A673 (cell line): ENCODE results near the gene ASMT. TPM values are rescaled to one million over a fixed set of nuclear protein-coding genes. Genes with fewer than 3 reads are reported as not detected.
A peak's percentile ranks its signal among the peaks of the same experiment; 100 is the strongest.
"Not testable (repeated sequence)": the region's sequence is repeated elsewhere in the genome, so short reads cannot be mapped to it uniquely, and the experiment has no call there.

ENCODE experiments used
- Bru-seq: library from RNA; stranded (reverse); fragments of 400-500 nt; gene quantifications from one replicate; lab custom pipeline; 2021; lab: Mats Ljungman, UMichigan
- BruChase-seq, 2 experiments: library from RNA; stranded (reverse); fragments of 400-500 nt; gene quantifications; one replicate each; lab custom pipeline; 2021; lab: Mats Ljungman, UMichigan
- BruUV-seq: library from RNA; stranded (reverse); fragments of 400-500 nt; replicated peaks from 2 replicates; lab custom pipeline; 2021; lab: Mats Ljungman, UMichigan
- CTCF ChIA-PET: fragments of 300-600 bp; sonication (Branson Sonifier 250); formaldehyde crosslinking; loops from one replicate; lab custom pipeline; 2022; ENCODE audit warnings: antibody characterized with exemption; lab: Charles Lee
- POLR2A ChIA-PET: fragments of 300-600 bp; sonication (Branson Sonifier 250); formaldehyde crosslinking; loops from one replicate; lab custom pipeline; 2022; ENCODE audit warnings: antibody characterized with exemption; ENCODE audit not compliant: low non-redundant PET; lab: Charles Lee
- DNase-seq: peaks from one replicate; pipeline ENCODE4 v3.0.0-alpha.2; 2015; ENCODE audit warnings: low spot score
- H3K27ac ChIP-seq: fragments of 200-600 bp; sonication (generic); 2 replicates; pipeline ENCODE4 v1.5.1; 2016; ENCODE audit warnings: mixed run types, low read depth, mild to moderate bottlenecking, mixed read lengths, antibody characterized with exemption, low read length; ENCODE audit not compliant: poor library complexity, severe bottlenecking
- H3K27me3 ChIP-seq: fragments of 200-600 bp; sonication (generic); replicated peaks from 2 replicates; pipeline ENCODE4 v1.6.1; 2017; ENCODE audit warnings: mixed run types, low read depth, mild to moderate bottlenecking, mixed read lengths, antibody characterized with exemption, low read length; ENCODE audit not compliant: insufficient read depth, poor library complexity
- H3K36me3 ChIP-seq: fragments of 200-600 bp; sonication (generic); 2 replicates; pipeline ENCODE4 v1.6.1; 2016; ENCODE audit warnings: mixed run types, mild to moderate bottlenecking, mixed read lengths, antibody characterized with exemption, low read length; ENCODE audit not compliant: insufficient read depth, poor library complexity, severe bottlenecking
- H3K4me1 ChIP-seq: fragments of 200-600 bp; sonication (generic); 2 replicates; pipeline ENCODE4 v1.6.1; 2017; ENCODE audit warnings: mixed run types, mild to moderate bottlenecking, mixed read lengths, antibody characterized with exemption, low read length; ENCODE audit not compliant: insufficient read depth, poor library complexity, severe bottlenecking
- H3K4me3 ChIP-seq: fragments of 200-600 bp; sonication (generic); 2 replicates; pipeline ENCODE4 v1.5.1; 2016; ENCODE audit warnings: low read depth, mixed run types, mild to moderate bottlenecking, mixed read lengths, low read length; ENCODE audit not compliant: poor library complexity, severe bottlenecking
- H3K9me3 ChIP-seq: fragments of 200-600 bp; sonication (generic); 2 replicates; pipeline ENCODE4 v1.6.1; 2016; ENCODE audit warnings: mixed run types, low read depth, mild to moderate bottlenecking, mixed read lengths, antibody characterized with exemption, low read length; ENCODE audit not compliant: poor library complexity, severe bottlenecking
- CTCF ChIP-seq: fragments of 300-800, 200-600 bp; sonication (generic); conservative IDR thresholded peaks from 2 replicates; pipeline ENCODE4 v1.5.1; 2017; ENCODE audit warnings: low read depth, mild to moderate bottlenecking, antibody characterized with exemption, low read length, moderate library complexity, mixed read lengths
- EZH2 ChIP-seq: fragments of 200-600 bp; sonication (generic); IDR thresholded peaks from 2 replicates; pipeline ENCODE4 v1.6.1; 2017; ENCODE audit warnings: borderline replicate concordance, low read depth, mild to moderate bottlenecking, mixed read lengths, antibody characterized with exemption, low read length; ENCODE audit not compliant: poor library complexity, severe bottlenecking
- intact Hi-C: fragments of 100-400 bp; cut with micrococcal nuclease; formaldehyde crosslinking; loops from one replicate; pipeline ENCODE4 v1.10.0; 2022; ENCODE audit not compliant: unreplicated experiment
- long read RNA-seq: library from polyadenylated mRNA; stranded (forward); transcript quantifications from one replicate; pipeline ENCODE4 v2.0.0, GENCODE V29; 2022
- total RNA-seq: library from RNA; stranded (reverse); gene quantifications from 2 replicates; pipeline ENCODE4 v1.2.3, GENCODE V29; 2021

ASMT gene, protein sequence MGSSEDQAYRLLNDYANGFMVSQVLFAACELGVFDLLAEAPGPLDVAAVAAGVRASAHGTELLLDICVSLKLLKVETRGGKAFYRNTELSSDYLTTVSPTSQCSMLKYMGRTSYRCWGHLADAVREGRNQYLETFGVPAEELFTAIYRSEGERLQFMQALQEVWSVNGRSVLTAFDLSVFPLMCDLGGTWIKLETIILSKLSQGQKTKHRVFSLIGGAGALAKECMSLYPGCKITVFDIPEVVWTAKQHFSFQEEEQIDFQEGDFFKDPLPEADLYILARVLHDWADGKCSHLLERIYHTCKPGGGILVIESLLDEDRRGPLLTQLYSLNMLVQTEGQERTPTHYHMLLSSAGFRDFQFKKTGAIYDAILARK
- total RNA-seq (not detected in 2 replicates), Bru-seq, nascent RNA (percentile 7 among the genes with signal in this experiment), BruChase-seq, experiment 1, labeled RNA remaining after a 2-hour chase (percentile 3 among the genes with signal in this experiment), BruChase-seq, experiment 2, labeled RNA remaining after a 6-hour chase (percentile 8 among the genes with signal in this experiment)
- long read RNA-seq = 0 reads

- no peaks in the 10 kb centered on the region for H3K9me3 ChIP-seq
- TF ChIP-seq EZH2 = no peak
- no peak for TF ChIP-seq CTCF
- intact Hi-C loops = no loop called here
- H3K27ac ChIP-seq = no peak within 1 kb of the TSS
- no peak within 1 kb of the TSS for H3K4me3 ChIP-seq
- H3K36me3 ChIP-seq = no peaks in the 10 kb centered on the region
- CTCF ChIA-PET = no interaction called here
- POLR2A ChIA-PET = no interaction called here
- BruUV-seq = no TSS peak
- DNase-seq = no peak
- no peaks in the 10 kb centered on the region for H3K4me1 ChIP-seq
- H3K27me3 ChIP-seq = no peaks in the 10 kb centered on the region
These were observed at the start of gene ASMT for GRCh38 chrX:1614927-1615326. Gene ASMT, plus strand, starts transcription at chrX:1615059. Its CDS starts 141 bp downstream, at chrX:1615200.

- intact Hi-C loops, H3K27me3 ChIP-seq, H3K9me3 ChIP-seq, H3K4me3 ChIP-seq, POLR2A ChIA-PET, H3K27ac ChIP-seq, DNase-seq, H3K4me1 ChIP-seq, BruUV-seq, H3K36me3 ChIP-seq, CTCF ChIA-PET: not testable (repeated sequence)
These were observed 40.7 kb upstream of the ASMT start for GRCh38 chrX:1574181-1574580.

DNA sequence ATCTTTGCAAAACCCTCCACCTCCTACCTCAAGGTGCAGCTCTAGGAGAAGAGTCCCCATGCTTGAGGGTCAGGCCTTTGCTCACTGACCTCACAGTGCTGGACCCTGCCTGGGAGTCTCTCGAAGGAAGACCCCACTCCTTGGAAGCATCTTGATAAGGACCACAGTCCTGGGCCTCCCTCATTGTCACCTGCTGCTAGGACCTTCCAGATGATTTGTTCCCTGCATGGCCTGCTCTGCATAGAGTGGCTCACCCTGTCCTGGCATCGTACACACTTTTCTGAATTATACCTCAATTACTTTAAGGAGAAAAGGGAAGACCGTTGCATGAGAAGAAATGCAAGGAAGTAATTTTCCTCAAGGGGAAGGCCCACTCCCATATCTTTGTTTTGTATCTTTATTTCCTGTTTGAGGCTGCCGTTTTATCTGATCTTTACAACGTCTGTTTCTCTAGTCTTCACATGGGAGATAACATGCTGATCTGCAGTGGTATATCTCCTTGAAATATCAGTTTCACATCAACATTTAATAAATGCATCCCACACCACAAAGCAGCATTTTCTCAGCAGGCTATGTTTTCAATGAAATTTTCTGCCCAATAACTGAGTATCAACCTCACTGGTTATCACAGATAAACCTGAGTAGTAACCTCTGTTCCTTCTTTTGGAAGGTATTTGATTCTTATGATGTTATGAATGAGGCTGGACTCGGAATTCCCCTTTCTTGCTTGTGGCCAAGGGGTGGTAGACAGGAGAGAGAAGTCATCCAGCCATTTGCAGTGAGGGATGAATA is 38.5 kb upstream of the ASMT start:
- TF ChIP-seq EZH2 = no peak
- TF ChIP-seq CTCF = no peak
- Histone ChIP-seq H3K4me3 (no peak overlapping the region), H3K9me3 (no peaks in the 10 kb centered on the region), H3K27me3 (no peaks in the 10 kb centered on the region), H3K36me3 (no peaks in the 10 kb centered on the region), H3K4me1 (no peaks in the 10 kb centered on the region), H3K27ac (no peak overlapping the region)
- DNase-seq = no peak
- ChIA-PET CTCF (no interaction called here), POLR2A (no interaction called here)
- intact Hi-C loops = no loop called here
- no TSS peak for BruUV-seq
